NCI-H82 treated with DMSO at 0.1 percent for 48 hours (cell line): ENCODE data around the gene TCEANC2.

Experiments
- DNase-seq: peaks from one replicate; lab custom pipeline; 2025; ENCODE audit not compliant: unreplicated experiment; lab: John Stamatoyannopoulos, UW

The TCEANC2 gene

DNA sequence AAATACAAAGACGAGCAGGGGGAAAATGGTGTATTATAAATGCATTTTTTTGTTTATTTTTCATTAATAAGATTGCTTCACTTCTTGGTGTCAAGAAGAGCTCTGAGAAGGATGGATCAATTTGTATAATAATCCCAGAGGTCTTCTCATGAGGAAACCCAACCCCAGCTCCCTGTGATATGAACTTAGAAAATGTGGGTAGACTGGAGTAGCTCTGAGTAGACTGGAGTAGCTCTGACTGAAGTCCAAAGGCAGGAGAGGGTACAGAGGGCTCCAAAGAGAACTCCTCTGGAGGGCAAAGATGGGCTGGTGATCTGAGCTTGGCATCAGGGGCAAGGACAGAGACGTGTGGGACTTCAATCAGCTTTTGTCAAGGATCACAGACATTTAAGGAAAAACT is 78.0 kb downstream of the TCEANC2 start:
- DNase-seq, result no peak

DNA sequence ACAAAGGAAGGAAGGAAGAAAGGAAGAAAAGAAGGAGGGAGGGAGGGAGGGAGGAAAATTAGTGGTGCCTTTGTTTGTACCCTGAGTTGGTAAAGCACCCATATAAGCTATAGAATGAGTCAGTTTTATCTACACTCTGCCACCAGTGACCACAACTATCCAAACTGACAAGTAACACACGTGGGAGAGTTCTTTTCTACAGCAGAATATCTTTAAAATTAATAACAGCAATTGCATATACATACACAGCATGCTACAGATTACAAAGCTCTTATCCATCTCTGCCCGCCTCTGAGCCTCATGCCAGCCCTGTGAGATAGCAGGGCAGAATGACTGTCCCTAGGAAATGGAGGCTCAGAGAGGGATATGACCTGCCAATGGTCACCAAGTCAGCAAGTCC is 79.1 kb downstream of the TCEANC2 start:
- no peak for DNase-seq

DNA sequence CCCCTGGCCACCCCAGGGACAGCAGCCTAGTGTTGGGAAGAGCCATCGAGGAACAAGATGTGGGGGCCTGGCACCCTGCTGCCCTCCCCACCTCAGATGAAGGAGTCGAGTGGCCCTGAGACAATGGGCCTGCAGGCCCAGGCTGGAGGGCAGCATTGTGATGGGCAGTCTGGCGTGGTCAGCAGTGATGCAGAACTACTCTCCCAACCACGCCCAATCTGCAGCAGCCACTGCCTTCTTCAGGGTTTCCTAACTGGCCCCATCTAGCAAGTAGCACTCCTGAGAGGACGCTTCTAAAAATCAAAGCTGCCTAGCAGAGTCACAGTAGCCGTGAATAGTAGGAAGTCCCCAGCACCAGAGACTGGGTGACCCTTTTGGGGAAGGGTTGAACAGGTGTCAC is 80.9 kb downstream of the TCEANC2 start:
- no peak for DNase-seq

DNA sequence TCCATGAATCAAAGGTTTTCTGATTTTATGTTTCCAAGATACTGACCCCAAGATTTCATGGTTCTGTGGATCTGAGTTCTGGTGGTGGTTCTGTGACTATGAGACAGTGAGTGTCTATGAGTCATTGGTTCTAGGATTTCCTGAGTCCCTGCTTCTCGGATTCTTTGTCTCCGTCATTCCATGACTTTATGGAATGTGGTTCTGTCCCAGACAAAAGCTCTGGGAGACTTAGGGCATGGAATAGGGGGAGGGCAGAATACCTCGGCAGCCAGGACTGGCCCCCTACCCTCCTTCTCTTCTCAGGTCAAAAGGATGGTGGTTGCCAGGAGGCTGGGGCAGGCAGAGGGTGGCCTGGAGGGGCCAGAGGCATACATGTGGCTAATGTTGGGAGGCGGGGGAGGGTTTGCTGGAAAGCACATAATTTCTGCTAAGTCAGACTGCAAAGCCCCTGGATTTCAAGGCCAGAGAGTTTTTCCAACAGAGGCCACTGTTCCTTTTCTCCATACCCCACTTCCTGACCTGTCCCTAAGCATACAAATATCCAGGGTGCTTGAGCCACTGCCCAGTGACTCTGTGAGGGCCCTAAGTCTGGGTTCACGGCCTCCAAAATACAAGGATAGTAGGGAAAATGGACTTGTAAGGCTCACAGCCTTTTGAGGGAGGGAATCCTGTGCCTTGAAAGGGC is 82.2 kb downstream of the TCEANC2 start:
- no peak for DNase-seq

DNA sequence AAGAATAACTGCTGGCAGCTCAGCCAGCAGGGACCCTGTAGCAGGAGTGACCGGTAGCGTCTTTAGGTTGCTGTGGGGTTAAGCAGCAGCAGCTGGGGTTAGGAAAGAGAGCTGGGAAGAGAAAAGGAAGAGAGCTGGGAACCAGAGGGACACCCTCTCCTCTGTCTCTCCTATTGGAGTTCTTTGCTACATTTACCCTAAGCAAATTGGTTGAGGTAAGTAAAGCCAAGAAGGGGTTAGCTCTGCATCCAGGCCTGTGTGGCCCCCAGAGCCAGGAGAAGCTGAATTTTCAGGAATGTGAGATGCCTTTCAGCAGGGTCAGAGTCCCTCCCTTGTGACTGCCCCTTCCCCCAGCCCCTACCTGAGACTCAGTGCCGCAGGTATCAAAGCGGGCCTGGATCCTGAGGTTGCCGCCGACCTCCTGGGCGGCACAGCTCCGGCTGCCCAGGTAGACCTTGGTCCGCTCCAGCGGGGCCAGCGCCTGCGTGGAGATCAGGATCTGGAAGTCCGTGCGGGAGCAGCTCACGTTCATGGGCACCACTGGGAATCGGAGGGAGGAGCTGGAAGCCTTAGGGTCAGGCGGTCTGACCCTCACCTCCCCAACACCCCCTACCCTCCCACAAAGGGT is 83.0 kb downstream of the TCEANC2 start:
- no peak for DNase-seq

DNA sequence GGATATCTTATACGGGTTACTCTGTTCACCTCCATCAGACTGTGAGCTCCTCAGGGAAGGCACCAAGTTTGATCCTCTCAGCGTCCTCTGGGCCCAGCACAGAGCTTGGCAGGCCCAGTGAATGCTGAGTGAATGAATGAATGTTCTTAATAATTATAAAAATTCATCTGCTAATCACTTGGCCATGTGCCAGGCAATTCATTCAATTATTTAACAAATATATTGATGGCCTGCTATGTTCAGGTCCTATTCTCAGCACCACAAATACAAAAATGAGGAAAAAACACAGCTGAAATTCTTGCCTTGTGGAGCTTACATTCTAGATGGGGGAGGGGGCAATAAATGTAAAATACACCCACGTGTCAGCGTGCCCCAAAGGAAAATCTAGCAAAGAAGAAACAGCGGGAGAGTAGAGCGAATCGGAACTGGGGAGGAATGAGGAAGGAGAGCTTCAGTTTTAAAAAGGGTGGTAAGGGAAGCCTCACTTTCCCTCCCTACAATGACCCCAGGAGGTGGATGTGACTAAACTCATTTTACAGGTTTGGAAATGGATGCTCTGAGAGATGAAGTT is 83.6 kb downstream of the TCEANC2 start:
- DNase-seq, result no peak

DNA sequence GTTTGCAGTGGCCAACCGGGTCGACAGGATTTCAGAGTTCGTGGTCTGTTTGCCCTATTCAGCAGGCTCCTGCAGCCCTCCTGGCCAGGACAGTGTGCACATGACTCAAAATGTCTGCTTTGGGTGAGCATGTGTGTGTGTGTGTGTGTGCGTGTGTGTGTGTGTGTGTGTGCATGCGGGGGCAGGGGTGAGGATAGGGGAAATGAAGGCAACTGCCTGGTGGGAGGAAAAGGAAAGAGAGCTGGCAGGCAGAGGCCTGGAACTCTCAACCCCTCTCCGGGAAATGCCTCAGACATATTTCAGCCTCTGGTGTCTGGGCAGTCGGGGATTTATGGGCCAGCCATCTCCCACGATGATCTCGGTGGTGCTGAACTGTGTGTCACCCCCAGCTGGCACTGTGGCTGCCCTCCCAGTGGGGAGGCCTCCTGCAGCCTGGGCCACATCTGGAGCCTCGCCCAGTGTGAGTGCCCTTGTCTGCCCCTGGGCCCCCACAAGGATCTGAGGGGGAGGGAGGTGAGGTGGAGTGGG is 84.2 kb downstream of the TCEANC2 start:
- no peak for DNase-seq

DNA sequence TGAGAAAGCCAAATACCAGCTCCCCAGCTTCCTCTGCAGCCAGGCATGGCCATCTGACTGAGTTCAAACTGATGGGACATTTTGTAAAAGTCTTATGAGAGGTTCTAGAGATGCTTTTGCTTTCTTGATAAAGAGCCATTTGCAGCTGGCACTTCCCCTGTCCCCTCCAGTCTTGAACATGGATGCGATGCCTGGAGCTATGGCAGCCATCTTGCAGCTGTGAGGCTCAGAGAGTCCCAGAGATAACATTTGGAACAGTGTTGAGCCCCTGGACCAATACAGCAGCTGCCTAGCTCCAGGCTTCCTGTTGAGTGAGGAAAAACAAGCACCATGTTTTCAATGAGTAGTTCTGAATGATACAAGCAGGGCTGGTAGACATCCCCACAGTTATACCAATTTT is 85.6 kb downstream of the TCEANC2 start:
- no peak for DNase-seq

DNA sequence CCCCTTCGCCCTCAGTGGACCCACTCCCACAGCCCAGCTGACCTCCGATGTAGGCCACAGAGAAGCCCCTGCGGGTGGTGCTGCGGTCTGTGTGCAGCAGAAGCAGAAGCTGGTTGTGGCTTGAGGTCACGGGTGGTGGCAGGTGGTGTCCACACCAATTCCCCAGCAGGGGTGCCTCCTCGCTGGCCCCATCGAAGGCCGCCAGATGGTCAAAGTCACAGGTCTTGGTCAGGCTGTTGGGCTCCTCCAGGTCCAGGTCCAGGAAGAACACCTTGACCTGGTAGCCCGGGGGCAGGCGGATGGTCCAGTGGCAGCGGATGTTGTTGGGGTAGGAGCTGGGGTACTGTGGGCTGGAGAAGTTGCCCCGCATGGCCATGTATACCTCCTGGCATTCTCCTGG is 86.3 kb downstream of the TCEANC2 start:
- no peak for DNase-seq

DNA sequence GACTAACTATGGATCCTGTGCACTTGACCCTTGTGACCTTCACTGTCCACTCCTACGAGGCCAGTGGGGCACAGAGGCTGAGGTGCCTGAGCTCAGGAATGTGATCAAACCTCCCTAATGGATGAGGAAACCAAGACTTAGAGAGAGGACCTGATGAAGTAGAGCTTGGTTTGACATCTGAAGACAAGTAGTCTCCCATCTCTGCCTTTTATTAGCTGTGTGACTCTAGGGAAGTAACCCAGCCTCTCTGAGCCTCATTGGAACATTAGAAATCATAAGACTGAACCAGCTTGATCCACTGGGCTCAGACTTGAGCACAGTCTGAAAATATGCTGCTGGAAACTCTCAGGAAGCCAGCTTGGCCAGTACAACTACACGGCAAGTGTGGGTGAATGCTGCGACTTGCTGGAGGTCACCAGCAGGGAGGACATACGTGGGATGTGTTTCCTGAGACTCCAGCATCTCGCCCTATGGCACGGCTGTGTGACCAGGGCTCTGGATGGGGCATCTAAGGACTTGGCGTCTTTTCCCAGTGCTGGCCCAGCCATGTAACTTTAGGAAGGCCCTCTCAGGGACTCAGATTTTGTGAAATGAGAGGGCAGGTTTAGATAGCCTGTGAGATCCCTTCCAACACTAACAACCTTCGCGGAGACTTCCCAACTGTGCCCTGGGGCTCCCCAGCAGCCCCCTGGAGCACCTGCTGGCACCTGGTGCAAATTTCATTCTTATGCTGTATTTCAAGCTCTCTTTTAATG is 88.9 kb downstream of the TCEANC2 start:
- no peak for DNase-seq

DNA sequence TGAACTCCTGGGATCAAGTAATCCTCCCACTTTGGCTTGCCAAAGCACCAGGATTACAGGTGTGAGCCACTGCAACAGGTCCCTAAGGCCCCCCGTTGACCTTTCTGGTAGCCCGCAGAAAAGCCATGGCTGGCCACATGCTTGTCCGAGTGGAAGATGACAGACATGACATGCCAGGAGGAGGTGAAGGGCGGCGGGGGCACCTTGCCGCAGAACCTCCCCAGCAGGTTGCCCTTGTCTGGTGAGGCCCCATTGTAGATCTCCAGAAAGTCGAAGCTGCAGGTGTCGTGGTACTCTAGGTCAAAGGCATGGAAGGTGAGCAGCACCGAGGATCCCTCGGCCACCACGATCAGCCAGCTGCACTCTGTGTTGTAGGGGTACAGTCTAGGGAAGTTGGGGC is 91.0 kb downstream of the TCEANC2 start:
- no peak for DNase-seq

DNA sequence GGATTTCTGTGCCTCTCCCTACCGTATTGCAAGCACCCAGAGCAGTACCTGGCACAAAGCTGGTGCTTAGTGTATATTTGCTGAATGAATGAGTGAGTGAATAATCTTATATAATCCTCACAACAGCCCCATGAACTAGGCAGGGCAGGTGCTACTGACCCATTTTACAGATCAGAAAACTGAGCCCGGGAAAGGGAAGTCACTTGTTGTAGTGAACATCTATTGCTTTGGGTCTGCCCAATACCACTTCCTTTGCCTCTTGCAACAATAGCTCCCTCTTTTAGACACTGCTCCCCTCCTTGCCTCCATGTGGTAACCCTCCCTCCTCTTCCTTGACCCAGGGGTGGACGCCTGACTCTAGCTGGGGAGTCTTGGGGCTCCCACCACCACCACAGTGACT is 96.3 kb downstream of the TCEANC2 start:
- DNase-seq, result no peak

DNA sequence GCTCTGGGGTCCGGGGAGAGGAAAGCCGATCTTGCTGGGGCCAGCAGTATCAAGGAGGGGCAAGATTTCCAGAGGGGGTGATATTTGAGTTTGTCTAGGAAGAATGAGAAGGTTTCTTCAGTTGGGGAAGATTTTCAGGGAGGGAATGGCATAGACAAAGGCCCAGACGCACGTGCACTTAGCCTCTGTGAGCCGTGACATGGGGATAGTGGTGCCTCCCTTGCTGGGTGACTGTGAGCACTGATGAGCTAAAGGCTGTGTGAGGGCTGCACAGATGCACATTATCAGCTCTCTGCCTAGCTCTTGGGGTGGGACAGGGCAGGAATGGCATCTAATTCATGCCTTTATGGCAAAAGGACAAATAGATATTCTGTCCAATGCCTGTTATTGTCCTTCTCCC is 97.6 kb downstream of the TCEANC2 start:
- DNase-seq, result no peak

DNA sequence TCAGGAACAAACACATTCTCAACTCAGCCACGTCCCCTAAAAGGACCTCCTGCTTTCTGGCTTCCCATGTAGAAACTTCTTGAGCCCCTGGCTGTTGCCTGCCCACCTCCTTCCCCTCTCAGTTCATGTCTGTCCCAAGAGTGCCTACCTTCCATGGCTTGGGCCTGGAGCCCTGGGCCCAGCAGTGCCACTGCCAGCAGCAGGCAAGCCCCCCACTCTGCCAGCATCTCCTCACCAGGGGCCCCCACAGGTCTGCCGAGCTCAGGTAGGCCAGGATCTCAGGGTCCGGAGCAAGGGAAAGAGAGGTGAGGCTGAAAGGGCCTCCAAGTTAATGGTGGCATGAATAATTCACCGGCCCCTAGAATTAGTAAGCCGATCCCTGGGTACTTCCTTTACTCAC is 99.3 kb downstream of the TCEANC2 start, which contains the start of gene CDCP2:
CDCP2 (minus strand) TSS at position 305 of the 400 bp plus-strand sequence; CDS start at position 227, 78 bp downstream.
- DNase-seq, result no peak

DNA sequence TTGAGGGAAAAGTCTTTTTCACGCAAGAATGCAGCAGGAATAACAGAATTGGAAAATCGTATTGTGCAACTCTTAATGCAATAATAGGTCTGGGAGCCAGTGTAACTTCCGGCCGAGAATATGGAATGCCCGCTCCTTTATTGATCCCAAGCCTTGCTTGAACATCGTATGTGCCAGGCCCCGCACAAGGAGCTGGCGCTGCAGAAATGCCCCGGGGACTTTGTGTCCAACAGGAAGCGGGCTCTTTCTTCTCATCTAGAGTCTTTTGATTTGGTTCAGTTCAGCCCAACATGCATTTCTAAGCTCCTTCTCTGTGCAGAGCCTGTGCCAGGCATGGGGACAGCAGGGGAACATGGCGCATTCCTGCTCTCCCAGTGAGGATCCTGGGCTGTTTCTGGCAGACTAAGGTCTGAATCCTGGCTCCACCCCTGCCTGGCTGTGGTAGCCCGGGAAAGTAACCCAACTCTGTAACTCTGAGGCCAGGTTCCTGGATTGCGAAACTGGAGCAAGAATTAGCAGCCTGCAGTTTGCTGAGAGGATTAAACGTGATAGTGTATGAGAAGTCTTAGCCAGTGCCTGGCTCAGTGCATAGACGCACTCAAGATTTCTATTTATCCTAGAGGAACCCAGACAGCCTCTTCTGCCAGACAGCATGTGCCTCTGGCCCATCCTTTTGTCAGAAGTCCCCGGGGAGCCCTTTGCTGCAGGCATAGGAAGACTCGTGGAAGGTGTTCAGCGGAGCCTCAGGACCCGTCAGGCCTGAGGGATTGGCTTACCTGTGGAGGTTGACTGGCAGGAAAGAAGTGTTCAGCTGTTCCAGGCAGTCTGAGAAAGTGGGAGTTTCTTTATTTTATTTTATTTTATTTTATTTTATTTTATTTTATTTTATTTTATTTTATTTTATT is 100.4 kb downstream of the TCEANC2 start:
- DNase-seq, result peak; percentile 63
